Hematopoietic multipotent progenitor cell treated with erythropoietin and hydrocortisone succinate and interleukin-3 and kit ligand, for 15 days (in vitro differentiated cells): ENCODE results near the gene NOD1.
A peak's percentile ranks its signal among the peaks of the same experiment; 100 is the strongest.
"Not testable (repeated sequence)": the region's sequence is repeated elsewhere in the genome, so short reads cannot be mapped to it uniquely, and the experiment has no call there.

Source experiments
- DNase-seq: peaks from one replicate; pipeline ENCODE4 v3.0.0-alpha.2; 2015; ENCODE audit warnings: low spot score

Gene NOD1

GRCh38 chr7:30478349-30479201 lies at the start of gene NOD1:
Gene NOD1, minus strand, starts transcription at chr7:30478784. Its CDS starts 21,863 bp downstream, at chr7:30456921.
- DNase-seq = peak; percentile 66

- DNase-seq = not testable (repeated sequence)
Observed at GRCh38 chr7:30527297-30527696, 48.7 kb upstream of the NOD1 start.

GRCh38 chr7:30526163-30526562 lies 47.6 kb upstream of the NOD1 start:
- no peak for DNase-seq

- DNase-seq = no peak
Observed at GRCh38 chr7:30525429-30525828, 46.8 kb upstream of the NOD1 start.

GRCh38 chr7:30524545-30524944 lies 46.0 kb upstream of the NOD1 start:
- no peak for DNase-seq

- no peak for DNase-seq
Observed at GRCh38 chr7:30523466-30523865, 44.9 kb upstream of the NOD1 start.

GRCh38 chr7:30522159-30522558 lies 43.6 kb upstream of the NOD1 start:
- no peak for DNase-seq

- no peak for DNase-seq
Observed at GRCh38 chr7:30521532-30521931, 42.9 kb upstream of the NOD1 start.

- DNase-seq = no peak
Observed at GRCh38 chr7:30519122-30519521, 40.5 kb upstream of the NOD1 start.

GRCh38 chr7:30515761-30516160 lies 37.2 kb upstream of the NOD1 start:
- DNase-seq = no peak

- DNase-seq = no peak
Observed at GRCh38 chr7:30514776-30515175, 36.2 kb upstream of the NOD1 start.

GRCh38 chr7:30514177-30514576 lies 35.6 kb upstream of the NOD1 start:
- DNase-seq = no peak

- DNase-seq = no peak
Observed at GRCh38 chr7:30513762-30514161, 35.2 kb upstream of the NOD1 start.

GRCh38 chr7:30511973-30512662 lies 33.5 kb upstream of the NOD1 start:
- DNase-seq = no peak

- no peak for DNase-seq
Observed at GRCh38 chr7:30511494-30511893, 32.9 kb upstream of the NOD1 start.

- DNase-seq = peak; percentile 36
Observed at GRCh38 chr7:30510124-30511075, 31.8 kb upstream of the NOD1 start.

- DNase-seq = not testable (repeated sequence)
Observed at GRCh38 chr7:30509171-30509857, 30.7 kb upstream of the NOD1 start.

- DNase-seq = not testable (repeated sequence)
Observed at GRCh38 chr7:30507346-30507900, 28.8 kb upstream of the NOD1 start.

GRCh38 chr7:30505174-30505697 lies 26.7 kb upstream of the NOD1 start:
- no peak for DNase-seq

- peak; percentile 96 for DNase-seq
Observed at GRCh38 chr7:30504301-30505173, 26.0 kb upstream of the NOD1 start, which contains the start of gene GGCT. Gene GGCT, minus strand, starts transcription at chr7:30504829. Its CDS starts 120 bp downstream, at chr7:30504709.
